ENCODE measurements around the gene CPSF4L.

Gene CPSF4L

GRCh38 chr17:73199751-73200317 is 61.8 kb downstream of the CPSF4L start:
- no peak for DNase-seq

- no peak for DNase-seq
These were observed 62.8 kb downstream of the CPSF4L start for GRCh38 chr17:73198930-73199260.

All from NCI-H1930 (cell line).